DND-41 (cell line): ENCODE results near the gene ANKS1B.

Source experiments
- EZH2 ChIP-seq: IDR thresholded peaks from 3 replicates; pipeline ENCODE4 v1.6.1; 2012; ENCODE audit warnings: borderline replicate concordance, low read depth, mild to moderate bottlenecking, moderate library complexity, low read length, inconsistent platforms; ENCODE audit not compliant: severe bottlenecking
- TF ChIP-seq, protein P1 (sequence below): IDR thresholded peaks from 2 replicates; pipeline ENCODE4 v1.5.1; 2012; ENCODE audit warnings: borderline replicate concordance, low read length, moderate library complexity, mild to moderate bottlenecking; ENCODE audit not compliant: poor library complexity, severe bottlenecking; ENCODE audit errors: extremely low read depth

- TF ChIP-seq, protein P1, sequence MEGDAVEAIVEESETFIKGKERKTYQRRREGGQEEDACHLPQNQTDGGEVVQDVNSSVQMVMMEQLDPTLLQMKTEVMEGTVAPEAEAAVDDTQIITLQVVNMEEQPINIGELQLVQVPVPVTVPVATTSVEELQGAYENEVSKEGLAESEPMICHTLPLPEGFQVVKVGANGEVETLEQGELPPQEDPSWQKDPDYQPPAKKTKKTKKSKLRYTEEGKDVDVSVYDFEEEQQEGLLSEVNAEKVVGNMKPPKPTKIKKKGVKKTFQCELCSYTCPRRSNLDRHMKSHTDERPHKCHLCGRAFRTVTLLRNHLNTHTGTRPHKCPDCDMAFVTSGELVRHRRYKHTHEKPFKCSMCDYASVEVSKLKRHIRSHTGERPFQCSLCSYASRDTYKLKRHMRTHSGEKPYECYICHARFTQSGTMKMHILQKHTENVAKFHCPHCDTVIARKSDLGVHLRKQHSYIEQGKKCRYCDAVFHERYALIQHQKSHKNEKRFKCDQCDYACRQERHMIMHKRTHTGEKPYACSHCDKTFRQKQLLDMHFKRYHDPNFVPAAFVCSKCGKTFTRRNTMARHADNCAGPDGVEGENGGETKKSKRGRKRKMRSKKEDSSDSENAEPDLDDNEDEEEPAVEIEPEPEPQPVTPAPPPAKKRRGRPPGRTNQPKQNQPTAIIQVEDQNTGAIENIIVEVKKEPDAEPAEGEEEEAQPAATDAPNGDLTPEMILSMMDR = no peak
- TF ChIP-seq EZH2 = no peak
These were observed 1137.5 kb downstream of the ANKS1B start for GRCh38 chr12:98847242-98847641.
